CD4-positive, alpha-beta memory T cell (primary cell): ENCODE measurements around the gene TTC19. TPM values are rescaled to one million over a fixed set of nuclear protein-coding genes. Genes with fewer than 3 reads are reported as not detected.
A peak's percentile ranks its signal among the peaks of the same experiment; 100 is the strongest.
"Not testable (repeated sequence)": the region's sequence is repeated elsewhere in the genome, so short reads cannot be mapped to it uniquely, and the experiment has no call there.

Source experiments
- CTCF ChIA-PET: fragments of 350-600 bp; sonication (Branson Sonifier 250); formaldehyde crosslinking; loops from one replicate; lab custom pipeline; 2021; ENCODE audit warnings: inconsistent platforms; ENCODE audit not compliant: partially characterized antibody; lab: Charles Lee
- POLR2A ChIA-PET: fragments of 350-600 bp; sonication (Branson Sonifier 250); formaldehyde crosslinking; loops from one replicate; lab custom pipeline; 2021; ENCODE audit not compliant: partially characterized antibody; lab: Charles Lee
- DNase-seq, 5 donors: peaks; one replicate each; pipeline versions ENCODE4 v3.0.0 to v3.0.0-alpha.2; 2020 to 2022; ENCODE audit warnings: mixed read lengths in 1 of 5
- H3K27ac ChIP-seq: one replicate; pipeline ENCODE4 v1.7.0; 2013; ENCODE audit warnings: low read depth, low read length
- H3K27me3 ChIP-seq: 2 replicates; pipeline ENCODE4 v1.7.0; 2013; ENCODE audit warnings: mild to moderate bottlenecking, low read length, moderate library complexity; ENCODE audit not compliant: insufficient read depth
- H3K36me3 ChIP-seq: 2 replicates; pipeline ENCODE4 v1.7.0; 2013; ENCODE audit warnings: mild to moderate bottlenecking, low read length, moderate library complexity; ENCODE audit not compliant: insufficient read depth
- H3K4me1 ChIP-seq: 2 replicates; pipeline ENCODE4 v1.7.0; 2013; ENCODE audit warnings: mild to moderate bottlenecking, low read length, moderate library complexity; ENCODE audit not compliant: insufficient read depth
- H3K4me3 ChIP-seq, 2 donors: one replicate each; pipeline ENCODE4 v1.7.0; 2013; ENCODE audit warnings: low read length in 2 of 2, mild to moderate bottlenecking in 1 of 2
- H3K9me3 ChIP-seq, 2 donors: one replicate each; pipeline ENCODE4 v1.7.0; 2013; ENCODE audit warnings: low read length in 2 of 2, control low read depth in 1 of 2; ENCODE audit not compliant: control insufficient read depth in 1 of 2
- H3K27ac Mint-ChIP-seq, 7 donors: one replicate each; pipeline ENCODE4 v1.8.0; 2020 to 2021; ENCODE audit warnings: mixed read lengths in 7 of 7, mild to moderate bottlenecking in 6 of 7, inconsistent platforms in 3 of 7, moderate library complexity in 3 of 7
- H3K27me3 Mint-ChIP-seq, 2 donors: one replicate each; pipeline ENCODE4 v1.8.0; 2020 to 2021; ENCODE audit warnings: mixed read lengths in 2 of 2
- H3K36me3 Mint-ChIP-seq, 2 donors: one replicate each; pipeline ENCODE4 v1.8.0; 2020 to 2021; ENCODE audit warnings: mixed read lengths in 2 of 2, inconsistent platforms in 1 of 2, mild to moderate bottlenecking in 1 of 2
- H3K4me1 Mint-ChIP-seq, 4 donors: one replicate each; pipeline ENCODE4 v1.8.0; 2020 to 2021; ENCODE audit warnings: mixed read lengths in 4 of 4, mild to moderate bottlenecking in 1 of 4
- H3K4me3 Mint-ChIP-seq, 8 donors: one replicate each; pipeline ENCODE4 v1.8.0; 2020 to 2021; ENCODE audit warnings: mixed read lengths in 8 of 8, mild to moderate bottlenecking in 7 of 8, moderate library complexity in 6 of 8, inconsistent platforms in 3 of 8
- H3K9me3 Mint-ChIP-seq, 8 donors: one replicate each; pipeline ENCODE4 v1.8.0; 2020 to 2021; ENCODE audit warnings: mixed read lengths in 8 of 8, mild to moderate bottlenecking in 5 of 8, inconsistent platforms in 3 of 8, moderate library complexity in 1 of 8
- intact Hi-C: fragments of 100-400 bp; cut with micrococcal nuclease; formaldehyde crosslinking; loops from one replicate; pipeline ENCODE4 v1.15.1; 2023
- polyA plus RNA-seq, 2 donors: library from polyadenylated mRNA; unstranded; fragments of 300-500 nt; fragmentation: Illumina TruSeq; gene quantifications; one replicate each; pipeline ENCODE4 v1.2.3, GENCODE V29; 2021
- total RNA-seq, 2 experiments: library from RNA; stranded (reverse); gene quantifications; one replicate each; pipeline ENCODE4 v1.2.3, GENCODE V29; 2021

The TTC19 gene
- total and polyA plus RNA-seq, 4 experiments from 2014 or later = 34.1 to 61.4 (median 37.1) TPM

DNA sequence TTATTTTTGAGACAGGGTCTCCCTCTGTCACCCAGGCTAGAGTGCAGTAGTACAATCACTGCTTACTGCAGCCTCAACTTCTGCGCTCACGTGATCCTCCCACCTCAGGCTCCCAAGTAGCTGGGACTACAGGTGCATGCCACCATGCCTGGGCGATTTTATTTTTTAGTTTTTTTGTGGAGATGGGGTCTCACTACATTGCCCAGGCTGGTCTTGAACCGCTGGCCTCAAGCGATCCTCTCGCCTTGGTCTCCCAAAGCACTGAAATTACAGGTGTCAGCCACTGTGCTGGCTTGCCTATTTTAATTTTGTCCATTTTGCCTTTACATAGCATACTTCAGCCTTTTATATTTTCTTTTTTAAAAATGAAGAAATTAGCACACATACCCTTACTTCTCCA is 51.2 kb downstream of the TTC19 start:
- H3K36me3 ChIP-seq = peaks cover 41% of the 10 kb centered on the region
- no peak overlapping the region for H3K4me3 ChIP-seq
- CTCF ChIA-PET = no interaction called here

GRCh38 chr17:16052486-16052885 is 52.9 kb downstream of the TTC19 start:
- intact Hi-C loops = no loop called here
- H3K27ac Mint-ChIP-seq = peak overlapping the region in 3 of 7 donors; percentile 38 to 77 (median 43)

More for the DNA sequence above, 51.2 kb downstream of the TTC19 start:
- H3K4me1 ChIP-seq = no peaks in the 10 kb centered on the region
- Mint-ChIP-seq H3K9me3 (no peaks in the 10 kb centered on the region), H3K36me3 (peaks cover 65 to 74% of the 10 kb centered on the region in 2 donors), H3K4me1 (peaks cover 10 to 18% (median 15%) of the 10 kb centered on the region in 4 donors), H3K27ac (no peak overlapping the region), H3K27me3 (no peaks in the 10 kb centered on the region), H3K4me3 (no peak overlapping the region)
- POLR2A ChIA-PET = no interaction called here
- no peaks in the 10 kb centered on the region for H3K27me3 ChIP-seq
- no peak for DNase-seq
- no peaks in the 10 kb centered on the region for H3K9me3 ChIP-seq
- H3K27ac ChIP-seq = no peak overlapping the region
- intact Hi-C loops = no loop called here

DNA sequence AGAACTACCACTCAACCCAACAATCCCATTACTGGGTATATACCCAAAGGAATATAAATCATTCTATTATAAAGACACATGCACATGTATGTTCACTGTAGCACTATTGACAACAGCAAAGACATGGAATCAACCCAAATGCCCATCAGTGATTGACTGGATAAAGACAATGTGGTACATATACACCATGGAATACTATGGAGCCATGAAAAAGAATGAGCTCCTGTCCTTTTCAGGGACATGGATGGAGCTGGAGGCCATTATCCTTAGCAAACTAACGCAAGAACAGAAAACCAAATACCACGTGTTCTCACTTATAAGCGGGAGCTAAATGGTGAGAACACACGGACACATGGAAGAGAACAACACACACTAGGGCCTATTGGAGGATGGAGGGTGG is 55.5 kb downstream of the TTC19 start:
- Mint-ChIP-seq H3K4me1 (peaks cover 7 to 21% (median 13%) of the 10 kb centered on the region in 4 donors), H3K36me3 (peaks cover 58 to 72% of the 10 kb centered on the region in 2 donors), H3K27ac (peak overlapping the region in 5 of 7 donors; percentile 32 to 54 (median 43))
- intact Hi-C loops, POLR2A ChIA-PET, H3K9me3 Mint-ChIP-seq, H3K4me1 ChIP-seq, H3K4me3 ChIP-seq, H3K27ac ChIP-seq, H3K9me3 ChIP-seq, DNase-seq, H3K4me3 Mint-ChIP-seq, H3K27me3 Mint-ChIP-seq, H3K27me3 ChIP-seq, CTCF ChIA-PET: not testable (repeated sequence)
- peaks cover 24% of the 10 kb centered on the region for H3K36me3 ChIP-seq

More at GRCh38 chr17:16052486-16052885, 52.9 kb downstream of the TTC19 start:
- Histone ChIP-seq H3K4me3 (no peak overlapping the region), H3K27me3 (no peaks in the 10 kb centered on the region), H3K4me1 (no peaks in the 10 kb centered on the region), H3K27ac (no peak overlapping the region), H3K9me3 (no peaks in the 10 kb centered on the region), H3K36me3 (peaks cover 35% of the 10 kb centered on the region)
- DNase-seq = no peak
- Mint-ChIP-seq H3K36me3 (peaks cover 61 to 69% of the 10 kb centered on the region in 2 donors), H3K4me3 (no peak overlapping the region), H3K4me1 (peaks cover 10 to 19% (median 14%) of the 10 kb centered on the region in 4 donors), H3K9me3 (no peaks in the 10 kb centered on the region), H3K27me3 (no peaks in the 10 kb centered on the region)
- ChIA-PET POLR2A (no interaction called here), CTCF (no interaction called here)

DNA sequence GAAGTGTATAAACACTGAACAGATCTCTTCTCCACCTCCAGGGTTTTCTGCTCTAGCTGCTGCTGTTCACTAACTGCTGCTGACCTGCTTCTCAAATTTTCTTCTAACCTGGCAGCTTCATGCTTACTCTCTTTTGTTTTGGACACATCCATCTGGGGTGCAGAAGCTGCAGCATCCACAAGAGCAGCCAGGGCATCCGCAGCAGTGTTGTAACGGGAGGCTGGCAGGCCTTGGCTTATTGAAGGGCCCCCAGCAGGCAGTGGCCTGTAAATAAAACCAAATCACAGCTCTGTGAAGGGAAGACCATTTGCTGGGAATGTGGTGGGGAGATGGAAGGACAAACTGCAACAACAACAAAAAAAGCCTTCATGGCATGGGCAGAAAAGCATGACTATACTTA is 62.0 kb downstream of the TTC19 start:
- intact Hi-C loops = no loop called here
- Histone ChIP-seq H3K4me3 (no peak overlapping the region), H3K27me3 (no peaks in the 10 kb centered on the region), H3K9me3 (no peaks in the 10 kb centered on the region), H3K36me3 (peaks cover 66% of the 10 kb centered on the region), H3K4me1 (no peaks in the 10 kb centered on the region), H3K27ac (no peak overlapping the region)
- Mint-ChIP-seq H3K4me3 (no peak overlapping the region), H3K27ac (peak overlapping the region in 3 of 7 donors; percentile 26 to 67 (median 54)), H3K9me3 (no peaks in the 10 kb centered on the region), H3K36me3 (peaks cover 64 to 88% of the 10 kb centered on the region in 2 donors), H3K4me1 (peaks cover 0 to 7% (median 0%) of the 10 kb centered on the region in 4 donors), H3K27me3 (no peaks in the 10 kb centered on the region)
- ChIA-PET POLR2A (no interaction called here), CTCF (no interaction called here)
- no peak for DNase-seq

- no peaks in the 10 kb centered on the region for H3K9me3 Mint-ChIP-seq
- intact Hi-C loops = no loop called here
- Histone ChIP-seq H3K9me3 (no peaks in the 10 kb centered on the region), H3K36me3 (peaks cover 84% of the 10 kb centered on the region), H3K27me3 (no peaks in the 10 kb centered on the region), H3K4me3 (no peak overlapping the region), H3K27ac (no peak overlapping the region), H3K4me1 (no peaks in the 10 kb centered on the region)
- H3K4me3 Mint-ChIP-seq = no peak overlapping the region
- H3K27me3 Mint-ChIP-seq = no peaks in the 10 kb centered on the region
- no peaks in the 10 kb centered on the region for H3K4me1 Mint-ChIP-seq
- DNase-seq = no peak
- peak overlapping the region in 5 of 7 donors; percentile 2 to 37 (median 25) for H3K27ac Mint-ChIP-seq
- peaks cover 87 to 93% of the 10 kb centered on the region in 2 donors for H3K36me3 Mint-ChIP-seq
- ChIA-PET CTCF (no interaction called here), POLR2A (no interaction called here)
Observed at GRCh38 chr17:16066125-16066524, 66.5 kb downstream of the TTC19 start.

DNA sequence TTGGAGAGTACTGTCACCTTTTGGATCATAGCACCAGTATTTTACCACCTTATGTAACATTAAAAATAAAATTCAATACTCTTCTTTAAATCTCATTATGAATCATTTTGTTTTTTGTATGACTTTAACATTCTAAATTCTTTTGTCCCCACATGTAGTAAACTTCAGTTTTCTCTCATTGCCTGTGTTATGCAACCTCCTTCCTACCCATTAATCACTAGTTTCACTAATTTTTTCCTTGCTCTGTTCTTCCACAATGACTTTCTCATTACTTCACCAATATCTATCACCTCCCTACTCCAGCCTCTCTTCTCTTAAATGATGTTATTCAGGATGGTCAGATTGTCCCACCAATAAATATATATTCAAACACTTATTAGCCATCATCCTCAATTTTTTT is 68.7 kb downstream of the TTC19 start:
- Mint-ChIP-seq H3K36me3 (peaks cover 85 to 90% of the 10 kb centered on the region in 2 donors), H3K27me3 (no peaks in the 10 kb centered on the region), H3K4me3 (no peak overlapping the region), H3K9me3 (no peaks in the 10 kb centered on the region), H3K4me1 (no peaks in the 10 kb centered on the region), H3K27ac (peak overlapping the region in 2 of 7 donors; percentile 12 to 27)
- H3K27me3 ChIP-seq = no peaks in the 10 kb centered on the region
- H3K4me1 ChIP-seq = no peaks in the 10 kb centered on the region
- ChIA-PET CTCF (no interaction called here), POLR2A (no interaction called here)
- intact Hi-C loops = no loop called here
- H3K27ac ChIP-seq = no peak overlapping the region
- no peaks in the 10 kb centered on the region for H3K9me3 ChIP-seq
- peaks cover 78% of the 10 kb centered on the region for H3K36me3 ChIP-seq
- H3K4me3 ChIP-seq = no peak overlapping the region
- no peak for DNase-seq

DNA sequence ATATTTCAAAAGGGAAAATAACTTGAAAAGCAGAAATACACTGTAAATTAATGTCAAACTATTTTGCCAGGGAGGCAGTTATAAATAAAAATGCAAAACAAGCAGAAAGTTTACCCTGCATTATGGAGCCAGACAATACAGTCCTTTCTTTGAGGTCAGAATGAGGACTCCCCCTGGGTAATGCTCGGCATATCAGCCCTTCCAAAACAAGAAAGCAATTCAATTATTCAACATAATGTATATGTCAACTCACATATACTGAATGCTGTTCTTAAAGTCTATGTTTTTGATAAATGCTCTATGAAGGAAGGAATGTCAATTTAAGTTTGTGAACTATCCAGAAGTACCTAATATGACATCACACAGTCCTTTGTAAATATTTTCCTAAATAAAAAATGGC is 72.4 kb downstream of the TTC19 start:
- Mint-ChIP-seq H3K9me3 (no peaks in the 10 kb centered on the region), H3K4me3 (no peak overlapping the region), H3K4me1 (peaks cover 0 to 3% (median under 1%) of the 10 kb centered on the region in 4 donors), H3K36me3 (peaks cover 79 to 84% of the 10 kb centered on the region in 2 donors), H3K27me3 (no peaks in the 10 kb centered on the region), H3K27ac (peak overlapping the region in 1 of 7 donors; percentile 8)
- Histone ChIP-seq H3K27me3 (no peaks in the 10 kb centered on the region), H3K4me1 (no peaks in the 10 kb centered on the region), H3K9me3 (no peaks in the 10 kb centered on the region), H3K27ac (no peak overlapping the region), H3K36me3 (peaks cover 61% of the 10 kb centered on the region), H3K4me3 (no peak overlapping the region)
- no peak for DNase-seq
- intact Hi-C loops = no loop called here
- POLR2A ChIA-PET = interaction anchor here (1.1 kb wide), 1 partner anchor 56 kb away, joined by 3 read pairs; no protein-coding TSS in a partner anchor
- CTCF ChIA-PET = interaction anchor here (1.0 kb wide), 1 partner anchor 282 kb away, joined by 3 read pairs; no protein-coding TSS in a partner anchor
